Activated naive CD4-positive, alpha-beta T cell treated with anti-CD3 and anti-CD28 coated beads, Interleukin-2, amount 50 U/mL, for 24 hours (primary cell): ENCODE measurements around the gene GABRD.

Experiments
- H3K27ac Mint-ChIP-seq: one replicate; pipeline ENCODE4 v1.8.0; 2021; ENCODE audit warnings: mild to moderate bottlenecking, mixed read lengths
- H3K27me3 Mint-ChIP-seq: one replicate; pipeline ENCODE4 v1.8.0; 2021; ENCODE audit warnings: mixed read lengths
- H3K36me3 Mint-ChIP-seq: one replicate; pipeline ENCODE4 v1.8.0; 2021; ENCODE audit warnings: mixed read lengths
- H3K4me1 Mint-ChIP-seq: one replicate; pipeline ENCODE4 v1.8.0; 2021; ENCODE audit warnings: mixed read lengths
- H3K4me3 Mint-ChIP-seq: one replicate; pipeline ENCODE4 v1.8.0; 2021; ENCODE audit warnings: mild to moderate bottlenecking, mixed read lengths
- H3K9me3 Mint-ChIP-seq: one replicate; pipeline ENCODE4 v1.8.0; 2021; ENCODE audit warnings: mixed read lengths

GABRD gene

DNA sequence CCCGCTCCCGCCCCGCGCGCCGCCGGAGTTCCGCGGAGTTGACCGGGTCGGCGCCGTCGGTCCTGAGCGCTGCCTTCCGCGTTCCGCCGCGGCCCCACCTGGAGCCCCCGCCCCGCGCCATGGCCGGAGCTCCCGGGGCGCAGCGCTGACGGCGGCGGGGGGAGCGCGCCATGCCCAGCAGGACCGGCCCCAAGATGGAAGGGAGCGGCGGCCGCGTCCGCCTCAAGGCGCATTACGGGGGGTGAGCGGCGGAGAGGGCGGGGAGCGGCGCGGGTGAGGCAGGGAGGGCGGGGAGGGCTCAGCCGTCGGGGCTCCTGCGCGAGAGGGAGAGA is 31.3 kb downstream of the GABRD start:
- H3K36me3 Mint-ChIP-seq = no peaks in the 10 kb centered on the region
- peaks cover 3% of the 10 kb centered on the region for H3K27me3 Mint-ChIP-seq
- no peaks in the 10 kb centered on the region for H3K9me3 Mint-ChIP-seq
- H3K4me1 Mint-ChIP-seq = peaks cover 23% of the 10 kb centered on the region
- no peak overlapping the region for H3K4me3 Mint-ChIP-seq
- no peak overlapping the region for H3K27ac Mint-ChIP-seq

DNA sequence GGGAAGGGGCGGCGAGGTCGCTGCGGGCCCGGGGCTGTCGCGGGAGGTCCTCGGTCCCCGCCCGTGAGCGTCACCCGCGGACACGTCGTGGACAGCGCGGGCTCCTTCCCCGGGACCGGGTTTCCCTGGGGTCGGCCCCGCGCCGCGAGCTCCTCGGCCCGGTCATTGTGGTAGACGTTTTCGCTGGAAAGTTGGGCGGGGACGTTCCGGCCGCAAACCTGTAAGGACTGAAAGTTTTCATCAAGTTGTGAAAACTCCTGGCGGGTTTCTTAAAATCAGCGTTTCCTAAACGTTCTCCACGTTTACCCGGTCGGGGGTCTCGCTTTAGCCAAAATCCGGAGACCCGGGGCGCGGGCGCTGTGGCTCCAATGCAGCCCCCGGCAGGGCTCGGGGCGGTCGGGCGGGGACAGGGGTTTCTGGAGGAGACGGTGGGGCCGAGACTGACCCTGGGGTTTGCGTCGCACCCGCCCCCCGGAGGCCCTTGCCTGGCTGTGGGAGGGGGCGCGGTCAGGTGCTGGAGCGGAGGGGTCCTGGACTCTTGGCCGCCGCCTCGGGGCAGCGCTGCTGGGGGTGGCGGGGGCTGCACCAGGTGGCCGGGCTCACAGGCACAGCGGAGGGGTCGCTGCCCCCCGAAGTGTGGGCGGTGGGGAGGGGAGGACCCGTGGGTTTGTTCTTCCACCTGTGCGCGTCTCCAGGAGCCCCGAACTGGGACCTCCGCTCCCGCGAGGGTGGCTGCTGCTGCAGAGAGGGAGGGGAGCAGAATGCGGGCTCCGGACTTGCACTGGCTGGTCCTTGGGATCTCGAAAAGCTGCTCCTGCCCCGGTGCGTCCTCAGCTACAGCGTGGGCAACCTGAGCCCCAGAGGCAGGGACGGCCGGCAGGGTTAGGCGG is 31.9 kb downstream of the GABRD start:
- Mint-ChIP-seq H3K27me3 (peaks cover 3% of the 10 kb centered on the region), H3K36me3 (peaks cover 1% of the 10 kb centered on the region), H3K4me3 (peak overlapping the region; percentile 68), H3K27ac (peak overlapping the region; percentile 12), H3K9me3 (no peaks in the 10 kb centered on the region), H3K4me1 (peaks cover 18% of the 10 kb centered on the region)

DNA sequence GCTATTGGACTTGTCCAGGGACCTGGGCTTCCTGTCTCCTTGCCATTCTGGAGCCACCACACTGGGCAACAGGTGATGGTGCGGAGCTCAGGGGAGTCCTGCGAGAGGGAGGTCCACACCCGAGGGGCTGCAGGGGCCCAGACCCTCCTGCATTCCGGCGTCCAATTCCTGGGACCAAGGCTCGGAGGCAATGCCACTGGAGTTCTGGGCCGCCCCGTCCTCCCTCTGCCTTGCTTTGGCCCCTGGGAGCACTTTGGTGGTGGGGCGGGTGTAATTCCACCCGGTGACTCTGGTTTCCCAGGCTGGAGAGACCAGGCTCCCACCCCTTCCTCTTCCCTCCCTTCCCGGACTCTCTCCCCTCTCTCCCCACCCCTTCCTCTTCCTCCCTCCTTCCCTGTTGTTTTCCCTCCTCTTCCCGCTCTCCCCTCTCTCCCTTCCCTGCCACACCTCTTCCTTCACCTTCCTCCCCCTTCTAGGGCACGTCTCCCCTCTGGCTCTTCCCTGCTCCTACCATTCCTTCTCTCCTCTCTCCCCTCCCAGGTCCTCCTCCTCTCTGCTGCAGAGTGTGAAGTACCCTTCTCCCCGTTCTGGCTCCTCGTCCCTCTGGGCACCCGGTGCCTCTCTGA is 33.0 kb downstream of the GABRD start:
- H3K4me1 Mint-ChIP-seq = peaks cover 18% of the 10 kb centered on the region
- no peak overlapping the region for H3K27ac Mint-ChIP-seq
- peaks cover 1% of the 10 kb centered on the region for H3K36me3 Mint-ChIP-seq
- no peaks in the 10 kb centered on the region for H3K9me3 Mint-ChIP-seq
- peak overlapping the region; percentile 68 for H3K4me3 Mint-ChIP-seq
- H3K27me3 Mint-ChIP-seq = peaks cover 3% of the 10 kb centered on the region

DNA sequence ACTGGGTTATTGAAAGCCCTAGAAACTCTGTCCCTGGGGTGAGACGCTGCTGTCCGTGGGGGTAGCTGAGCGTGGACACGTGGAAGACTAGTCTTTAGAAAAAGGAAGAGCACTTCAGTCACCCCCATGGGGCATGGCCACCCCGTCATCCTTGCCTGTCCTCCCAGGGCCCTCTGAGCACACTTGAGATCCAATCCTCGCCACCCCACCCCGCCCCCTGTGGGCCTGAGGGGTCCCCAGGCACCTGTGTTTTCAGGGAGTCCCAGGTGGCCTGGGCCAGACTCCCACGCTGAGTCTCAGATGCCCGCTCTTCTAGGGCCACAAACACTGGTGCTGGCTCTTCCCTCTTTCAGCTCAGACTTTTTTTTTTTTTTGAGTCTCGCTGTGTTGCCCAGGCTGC is 33.6 kb downstream of the GABRD start:
- Mint-ChIP-seq H3K27ac (no peak overlapping the region), H3K4me3 (no peak overlapping the region), H3K36me3 (peaks cover 1% of the 10 kb centered on the region), H3K9me3 (no peaks in the 10 kb centered on the region), H3K27me3 (peaks cover 3% of the 10 kb centered on the region), H3K4me1 (peaks cover 18% of the 10 kb centered on the region)

DNA sequence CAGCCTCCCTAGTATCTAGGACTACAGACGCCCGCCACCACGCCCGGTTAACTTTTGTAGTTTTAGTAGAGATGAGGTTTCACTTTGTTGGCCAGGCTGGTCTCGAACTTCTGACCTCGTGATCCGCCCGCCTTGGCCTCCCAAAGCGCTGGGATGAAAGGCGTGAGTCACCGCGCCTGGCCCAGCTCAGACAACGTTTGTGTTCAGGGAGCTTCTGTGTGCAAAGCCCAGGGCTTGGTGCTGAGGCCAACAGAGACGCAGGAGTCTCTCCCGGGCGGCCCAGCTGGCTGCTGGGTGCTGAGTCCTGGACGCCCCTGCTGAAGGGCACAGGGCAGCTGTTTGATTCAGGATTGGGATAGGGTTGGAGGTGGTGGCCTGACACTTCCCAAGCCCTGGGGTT is 34.1 kb downstream of the GABRD start:
- H3K27me3 Mint-ChIP-seq = peaks cover 2% of the 10 kb centered on the region
- H3K27ac Mint-ChIP-seq = no peak overlapping the region
- no peak overlapping the region for H3K4me3 Mint-ChIP-seq
- H3K36me3 Mint-ChIP-seq = peaks cover 1% of the 10 kb centered on the region
- H3K9me3 Mint-ChIP-seq = no peaks in the 10 kb centered on the region
- peaks cover 18% of the 10 kb centered on the region for H3K4me1 Mint-ChIP-seq

DNA sequence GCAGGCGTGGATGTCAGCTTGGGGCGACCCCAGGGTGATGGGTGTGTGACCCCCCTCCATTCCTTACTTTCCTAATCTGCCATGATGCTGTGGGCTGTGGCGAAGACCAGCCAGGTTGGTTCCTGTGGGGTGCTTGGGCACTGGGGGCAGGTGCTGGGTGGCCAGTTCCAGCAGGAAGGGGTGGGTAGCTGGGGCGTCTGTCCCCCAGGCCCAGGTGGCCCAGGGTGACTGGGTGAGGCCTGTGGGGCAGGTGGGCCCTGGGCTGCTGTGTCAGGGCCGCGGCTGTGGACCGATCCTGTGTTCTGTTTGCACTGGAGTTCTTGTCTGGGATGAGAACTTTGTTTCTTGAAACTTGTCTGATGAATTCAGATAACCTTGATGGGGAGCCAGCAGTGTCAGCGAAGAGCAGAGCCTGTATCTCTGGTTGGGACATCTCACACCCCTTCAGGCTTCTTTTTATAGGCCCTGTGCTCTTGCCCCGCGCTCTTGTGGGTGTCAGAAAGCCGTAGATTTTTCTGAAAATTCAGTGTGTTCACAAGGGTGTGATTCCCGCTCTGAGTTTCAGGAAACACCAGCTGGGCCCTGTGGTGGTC is 34.7 kb downstream of the GABRD start:
- Mint-ChIP-seq H3K27ac (peak overlapping the region; percentile 79), H3K4me1 (peaks cover 17% of the 10 kb centered on the region), H3K27me3 (no peaks in the 10 kb centered on the region), H3K9me3 (no peaks in the 10 kb centered on the region), H3K4me3 (no peak overlapping the region), H3K36me3 (peaks cover 1% of the 10 kb centered on the region)

DNA sequence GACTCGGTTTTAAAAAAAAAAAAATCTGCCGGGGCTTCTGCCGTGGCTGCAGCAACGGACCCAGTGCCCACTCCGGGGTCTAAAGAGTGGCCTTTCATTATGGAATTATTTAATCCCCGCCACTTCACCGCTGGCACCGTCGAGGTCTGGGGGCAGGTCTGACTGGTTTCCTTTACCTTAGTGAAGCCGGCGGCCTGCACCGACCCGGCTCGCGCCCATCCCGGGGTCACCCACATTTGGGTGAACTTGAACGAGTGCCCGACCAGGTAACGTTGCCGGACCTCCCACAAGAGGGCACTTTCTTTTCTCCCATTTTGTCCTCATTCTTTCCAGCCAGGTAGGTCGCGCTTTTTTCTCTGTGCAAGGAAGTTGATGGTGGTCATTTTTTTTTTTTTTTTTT is 35.4 kb downstream of the GABRD start:
- no peaks in the 10 kb centered on the region for H3K27me3 Mint-ChIP-seq
- H3K36me3 Mint-ChIP-seq = peaks cover 1% of the 10 kb centered on the region
- H3K4me3 Mint-ChIP-seq = no peak overlapping the region
- H3K9me3 Mint-ChIP-seq = no peaks in the 10 kb centered on the region
- H3K4me1 Mint-ChIP-seq = peaks cover 11% of the 10 kb centered on the region
- no peak overlapping the region for H3K27ac Mint-ChIP-seq

DNA sequence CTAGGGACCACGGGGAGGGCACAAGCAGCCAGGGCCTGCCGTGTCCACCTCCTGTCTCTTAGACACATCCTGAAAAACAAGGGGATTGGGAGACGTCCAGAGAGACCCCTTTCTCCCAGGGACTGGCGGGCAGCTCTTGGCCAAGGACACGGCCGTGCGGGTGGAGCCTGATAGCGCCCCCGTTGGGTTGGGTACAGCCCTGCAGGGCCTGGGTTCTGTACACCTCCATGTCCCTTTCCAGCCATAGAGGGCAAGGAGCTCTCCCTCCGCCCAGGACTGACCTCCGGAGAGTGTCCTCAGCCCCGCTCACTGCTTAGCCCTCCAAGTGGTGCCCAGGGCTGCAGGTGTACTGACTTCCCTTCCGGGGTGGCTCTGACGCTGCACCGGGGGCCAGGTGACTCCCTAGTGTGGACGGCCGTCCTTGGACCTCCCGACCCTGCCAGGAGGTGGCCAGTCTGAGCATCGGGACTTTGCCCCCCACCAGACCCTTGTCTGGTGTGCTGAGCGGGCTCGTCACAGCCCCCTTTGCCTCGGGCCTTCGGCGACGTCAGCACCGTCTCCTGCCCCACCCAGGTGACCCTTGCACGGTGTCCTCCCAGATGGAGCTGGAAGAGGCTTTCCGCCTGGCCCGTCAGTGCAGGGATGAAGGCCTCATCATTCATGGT is 36.9 kb downstream of the GABRD start:
- H3K4me1 Mint-ChIP-seq = peaks cover 11% of the 10 kb centered on the region
- H3K9me3 Mint-ChIP-seq = no peaks in the 10 kb centered on the region
- H3K27ac Mint-ChIP-seq = no peak overlapping the region
- peaks cover 1% of the 10 kb centered on the region for H3K36me3 Mint-ChIP-seq
- H3K4me3 Mint-ChIP-seq = no peak overlapping the region
- no peaks in the 10 kb centered on the region for H3K27me3 Mint-ChIP-seq

DNA sequence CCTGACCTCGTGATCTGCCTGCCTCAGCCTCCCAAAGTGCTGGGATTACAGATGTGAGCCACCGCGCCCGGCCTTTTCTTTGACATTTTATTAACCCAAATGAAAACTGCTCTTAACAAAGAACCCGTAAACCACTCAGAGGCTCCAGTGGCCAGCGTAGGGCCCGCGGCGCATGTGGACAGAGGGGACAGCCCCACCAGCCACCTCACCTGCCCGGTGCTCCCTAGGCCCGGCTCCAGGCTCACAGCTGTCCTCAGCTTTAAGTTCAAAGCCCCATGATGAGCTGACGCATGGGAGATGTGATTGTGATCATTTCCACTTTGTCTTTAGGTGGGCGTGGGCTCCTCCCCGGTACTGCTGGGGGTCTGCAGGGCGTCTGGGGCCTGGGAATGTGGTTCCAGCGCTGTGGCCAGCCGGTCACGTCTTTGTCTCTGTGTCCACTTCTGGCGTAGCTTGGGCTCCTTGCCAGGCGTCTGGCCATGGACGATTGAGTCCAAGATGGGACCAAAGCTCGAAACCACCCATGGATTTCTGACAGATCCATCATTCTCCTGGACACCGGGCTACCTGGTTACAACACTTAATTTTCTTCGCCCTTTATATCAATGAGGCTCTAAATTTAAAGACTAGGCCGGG is 37.9 kb downstream of the GABRD start:
- H3K4me1 Mint-ChIP-seq = peaks cover 8% of the 10 kb centered on the region
- H3K4me3 Mint-ChIP-seq = no peak overlapping the region
- no peaks in the 10 kb centered on the region for H3K27me3 Mint-ChIP-seq
- H3K9me3 Mint-ChIP-seq = no peaks in the 10 kb centered on the region
- no peak overlapping the region for H3K27ac Mint-ChIP-seq
- peaks cover 1% of the 10 kb centered on the region for H3K36me3 Mint-ChIP-seq

DNA sequence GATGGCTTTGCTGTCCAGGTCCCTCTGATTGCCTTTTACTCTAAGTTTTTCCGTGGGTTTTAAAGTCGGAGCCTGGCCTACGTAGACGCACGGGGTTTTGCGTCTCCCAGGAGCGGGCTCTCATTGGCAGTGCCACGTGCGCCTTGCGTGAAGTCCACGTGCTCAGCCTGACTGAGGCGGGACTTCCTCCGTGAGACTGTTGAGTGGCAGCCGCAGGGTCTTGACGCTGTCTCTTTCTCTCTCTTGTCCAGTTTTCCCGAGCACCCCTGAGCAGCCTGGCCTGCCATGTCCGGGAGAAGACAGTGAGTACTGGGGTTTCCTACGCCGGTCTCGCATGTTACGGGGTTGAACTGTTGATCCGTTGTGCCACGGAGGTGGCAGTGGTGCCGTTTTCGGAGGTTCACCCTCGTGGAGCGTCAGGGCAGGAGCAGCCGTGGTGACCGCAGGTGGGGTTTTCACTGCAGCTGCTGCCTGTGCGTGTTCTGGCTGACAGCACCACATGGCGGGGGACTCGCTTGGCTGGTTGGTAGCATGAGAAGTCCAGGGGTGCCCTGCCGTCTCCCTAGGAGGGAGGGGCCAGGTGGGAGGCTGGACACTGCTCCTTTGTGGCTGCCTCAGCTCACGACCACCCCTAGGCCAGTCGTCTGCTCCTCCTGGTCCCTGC is 40.3 kb downstream of the GABRD start:
- H3K9me3 Mint-ChIP-seq = no peaks in the 10 kb centered on the region
- H3K36me3 Mint-ChIP-seq = peaks cover 9% of the 10 kb centered on the region
- H3K4me3 Mint-ChIP-seq = no peak overlapping the region
- H3K27ac Mint-ChIP-seq = peak overlapping the region; percentile 59
- no peaks in the 10 kb centered on the region for H3K4me1 Mint-ChIP-seq
- no peaks in the 10 kb centered on the region for H3K27me3 Mint-ChIP-seq

DNA sequence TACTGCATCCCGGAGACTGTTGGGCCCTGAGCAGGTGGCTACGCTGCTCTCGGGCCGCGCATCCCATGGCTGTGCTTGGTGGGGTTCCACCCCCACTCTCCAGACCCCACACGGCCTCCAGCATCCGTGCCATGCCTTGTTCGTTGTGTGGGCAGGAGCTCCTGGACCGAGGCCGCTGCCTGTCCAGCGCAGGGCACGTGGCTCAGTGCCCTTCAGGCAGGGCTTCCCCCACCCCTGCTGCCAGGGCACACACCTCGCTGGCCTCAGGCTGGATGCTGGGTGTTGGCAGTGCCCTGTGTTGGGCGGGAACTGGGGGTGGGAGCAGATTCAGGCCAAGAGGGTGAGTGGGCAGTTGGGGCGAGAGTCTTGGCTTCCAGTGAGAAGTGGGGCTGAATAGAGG is 40.9 kb downstream of the GABRD start:
- no peaks in the 10 kb centered on the region for H3K4me1 Mint-ChIP-seq
- no peak overlapping the region for H3K27ac Mint-ChIP-seq
- H3K27me3 Mint-ChIP-seq = no peaks in the 10 kb centered on the region
- no peaks in the 10 kb centered on the region for H3K9me3 Mint-ChIP-seq
- peaks cover 13% of the 10 kb centered on the region for H3K36me3 Mint-ChIP-seq
- no peak overlapping the region for H3K4me3 Mint-ChIP-seq

DNA sequence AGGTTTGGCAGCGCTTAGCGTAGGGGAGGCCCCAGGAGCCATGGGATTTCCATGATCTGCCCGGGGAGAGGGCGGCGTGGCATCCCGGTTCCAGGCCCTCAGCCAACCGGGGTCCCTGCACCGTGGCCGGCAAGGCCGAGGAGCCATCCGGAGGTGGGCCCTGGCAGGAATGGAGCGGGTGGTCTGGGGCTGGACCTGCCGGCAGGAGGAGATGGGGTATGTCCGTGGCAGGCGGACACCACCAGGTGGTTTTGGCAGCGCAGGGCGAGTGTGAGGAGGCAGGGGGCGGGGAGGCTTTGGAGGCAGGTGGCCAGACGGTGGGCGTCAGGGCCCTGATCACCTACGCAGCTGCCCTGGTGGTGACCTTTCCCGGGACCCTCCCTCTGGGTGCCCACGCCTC is 41.4 kb downstream of the GABRD start:
- no peaks in the 10 kb centered on the region for H3K9me3 Mint-ChIP-seq
- no peak overlapping the region for H3K4me3 Mint-ChIP-seq
- peaks cover 13% of the 10 kb centered on the region for H3K36me3 Mint-ChIP-seq
- no peaks in the 10 kb centered on the region for H3K27me3 Mint-ChIP-seq
- H3K4me1 Mint-ChIP-seq = no peaks in the 10 kb centered on the region
- no peak overlapping the region for H3K27ac Mint-ChIP-seq

DNA sequence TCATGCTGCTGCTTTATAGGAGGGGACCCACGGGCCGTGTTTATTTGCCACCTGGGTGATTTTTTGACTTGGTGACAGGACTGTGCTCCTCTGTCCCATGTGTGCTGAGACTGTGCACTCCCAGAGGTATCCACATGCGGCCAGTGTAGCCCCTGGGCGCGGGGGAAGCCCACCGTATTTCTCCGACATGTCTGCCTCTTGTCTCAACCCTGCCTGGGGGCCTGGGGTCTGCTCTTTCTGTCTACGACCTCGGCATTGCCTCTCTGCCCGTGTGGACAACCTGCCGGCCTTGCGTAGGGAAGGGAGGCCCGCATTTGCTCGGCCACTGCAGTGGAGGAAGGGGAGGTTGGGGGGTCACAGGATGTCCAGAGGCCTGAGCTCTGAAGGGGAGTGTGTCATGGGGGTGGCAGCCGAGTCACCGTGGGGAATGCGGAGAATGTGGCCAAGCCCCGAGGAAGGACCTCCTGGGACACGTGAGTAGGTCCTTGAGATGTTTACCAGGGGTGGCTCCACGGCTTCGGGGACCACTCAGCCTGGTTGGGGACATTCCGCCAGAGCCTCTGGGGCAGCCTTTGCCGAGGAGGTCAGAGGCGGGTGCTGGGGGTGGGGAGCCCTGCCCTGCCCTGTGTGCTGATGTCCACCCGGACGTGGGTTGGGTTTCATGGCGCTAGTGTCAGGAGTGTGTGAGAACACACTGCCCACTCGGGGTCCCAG is 42.1 kb downstream of the GABRD start:
- peaks cover 16% of the 10 kb centered on the region for H3K36me3 Mint-ChIP-seq
- H3K4me3 Mint-ChIP-seq = no peak overlapping the region
- H3K27ac Mint-ChIP-seq = no peak overlapping the region
- H3K4me1 Mint-ChIP-seq = no peaks in the 10 kb centered on the region
- H3K9me3 Mint-ChIP-seq = no peaks in the 10 kb centered on the region
- H3K27me3 Mint-ChIP-seq = no peaks in the 10 kb centered on the region

DNA sequence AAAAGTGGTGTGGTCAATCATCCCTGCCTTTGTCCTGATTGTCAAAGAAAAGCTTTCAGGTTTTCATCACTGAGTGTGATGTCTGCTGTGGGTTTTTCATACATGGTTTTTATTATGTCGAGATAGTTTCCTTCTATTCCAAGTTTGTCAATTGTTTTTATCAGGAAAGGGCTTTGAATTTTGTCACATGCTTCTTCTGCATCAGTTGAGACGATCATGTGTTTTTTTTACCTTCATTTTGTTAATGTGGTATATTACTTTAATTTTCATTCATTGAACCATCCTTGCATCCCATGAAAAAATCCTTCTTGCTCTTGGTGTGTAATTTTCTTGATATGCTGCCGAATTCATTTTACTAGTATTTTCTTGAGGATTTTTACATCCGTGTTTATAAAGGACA is 46.6 kb downstream of the GABRD start:
- H3K27me3 Mint-ChIP-seq = no peaks in the 10 kb centered on the region
- H3K9me3 Mint-ChIP-seq = no peaks in the 10 kb centered on the region
- no peak overlapping the region for H3K4me3 Mint-ChIP-seq
- peaks cover 22% of the 10 kb centered on the region for H3K36me3 Mint-ChIP-seq
- H3K27ac Mint-ChIP-seq = no peak overlapping the region
- peaks cover 6% of the 10 kb centered on the region for H3K4me1 Mint-ChIP-seq
